Suprapubic skin (tissue), 4 donors: ENCODE measurements around the gene SOCS1. TPM values are rescaled to one million over a fixed set of nuclear protein-coding genes. Genes with fewer than 3 reads are reported as not detected.

ENCODE experiments used
- DNase-seq, 2 donors: peaks; one replicate each; pipeline ENCODE4 v3.0.0-alpha.2; 2019; ENCODE audit warnings: low spot score in 2 of 2
- H3K27ac ChIP-seq: fragments of 200-600 bp; sonication (generic); one replicate; pipeline ENCODE4 v1.5.1; 2019
- H3K27me3 ChIP-seq: fragments of 200-600 bp; sonication (generic); one replicate; pipeline ENCODE4 v1.5.1; 2019
- H3K36me3 ChIP-seq: fragments of 200-600 bp; sonication (generic); one replicate; pipeline ENCODE4 v1.5.1; 2019
- H3K4me1 ChIP-seq: fragments of 200-600 bp; sonication (generic); one replicate; pipeline ENCODE4 v1.5.1; 2019
- H3K4me3 ChIP-seq: fragments of 200-600 bp; sonication (generic); one replicate; pipeline ENCODE4 v1.5.1; 2019; ENCODE audit warnings: mild to moderate bottlenecking
- H3K9me3 ChIP-seq: fragments of 200-600 bp; sonication (generic); one replicate; pipeline ENCODE4 v1.5.1; 2019
- CTCF ChIP-seq, 2 donors: fragments of 200-600 bp in 1 of 2; fragments of 450-650 bp in 1 of 2; sonication (generic) in 1 of 2; IDR thresholded peaks; one replicate each; pipeline ENCODE4 v1.5.1; 2016 to 2019; ENCODE audit warnings: antibody characterized with exemption in 2 of 2, mild to moderate bottlenecking in 1 of 2, moderate library complexity in 1 of 2
- EP300 ChIP-seq: sonication (generic); formaldehyde crosslinking; IDR thresholded peaks from one replicate; pipeline ENCODE4 v1.6.1; 2017; ENCODE audit warnings: antibody characterized with exemption
- POLR2A ChIP-seq, 2 donors: fragments of 450-650 bp; IDR thresholded peaks; one replicate each; pipeline ENCODE4 v1.6.1; 2017; ENCODE audit warnings: antibody characterized with exemption in 2 of 2, mild to moderate bottlenecking in 2 of 2, moderate library complexity in 2 of 2
- POLR2AphosphoS5 ChIP-seq, 3 donors: sonication (generic); formaldehyde crosslinking; IDR thresholded peaks; one replicate each; pipeline ENCODE4 v1.6.1; 2017; ENCODE audit warnings: antibody characterized with exemption in 3 of 3
- WGBS: methylation state at CpG from one replicate; pipeline ENCODE4 v1.1.5; 2018; 5-methylcytosine and 5-hydroxymethylcytosine counted together
- total RNA-seq, 4 donors: library from RNA; depleted of rRNA; stranded (reverse); fragments of >200 nt; gene quantifications; one replicate each; pipeline ENCODE4 v1.1.0, GENCODE V29; 2016

The SOCS1 gene
- total RNA-seq, 4 donors from 2014 or later, result 3.9 to 15.4 (median 7.5) TPM

GRCh38 chr16:11250091-11250785 is 5.8 kb downstream of the SOCS1 start:
- H3K4me1 ChIP-seq, result peaks cover 21% of the 10 kb centered on the region
- no peak for DNase-seq
- H3K4me3 ChIP-seq, result no peak overlapping the region
- TF ChIP-seq POLR2AphosphoS5 (IDR thresholded peaks at IDR 0.05) (no peak), EP300 (no peak), POLR2A (IDR thresholded peaks at IDR 0.05) (no peak), CTCF (IDR thresholded peaks at IDR 0.05) (no peak)
- H3K9me3 ChIP-seq, result no peaks in the 10 kb centered on the region
- H3K27ac ChIP-seq, result no peak overlapping the region
- 76% methylated on average over 15 of the region's 16 CpGs for WGBS
- no peaks in the 10 kb centered on the region for H3K27me3 ChIP-seq
- H3K36me3 ChIP-seq, result no peaks in the 10 kb centered on the region

GRCh38 chr16:11249233-11250061 is 6.6 kb downstream of the SOCS1 start:
- no peaks in the 10 kb centered on the region for H3K9me3 ChIP-seq
- no peak overlapping the region for H3K27ac ChIP-seq
- DNase-seq, result no peak
- no peak for TF ChIP-seq CTCF (IDR thresholded peaks at IDR 0.05)
- TF ChIP-seq POLR2AphosphoS5 (IDR thresholded peaks at IDR 0.05), result no peak
- no peak for TF ChIP-seq POLR2A (IDR thresholded peaks at IDR 0.05)
- TF ChIP-seq EP300, result no peak
- peaks cover 13% of the 10 kb centered on the region for H3K4me1 ChIP-seq
- H3K36me3 ChIP-seq, result no peaks in the 10 kb centered on the region
- 90% methylated on average over 56 of the region's 63 CpGs for WGBS
- no peaks in the 10 kb centered on the region for H3K27me3 ChIP-seq
- H3K4me3 ChIP-seq, result no peak overlapping the region

GRCh38 chr16:11248133-11248532 is 7.9 kb downstream of the SOCS1 start:
- peaks cover 6% of the 10 kb centered on the region for H3K4me1 ChIP-seq
- H3K4me3 ChIP-seq, result no peak overlapping the region
- 90% methylated on average over 8 of the region's 8 CpGs for WGBS
- no peak for DNase-seq
- no peaks in the 10 kb centered on the region for H3K36me3 ChIP-seq
- H3K9me3 ChIP-seq, result no peaks in the 10 kb centered on the region
- H3K27ac ChIP-seq, result no peak overlapping the region
- TF ChIP-seq EP300, result no peak
- no peak for TF ChIP-seq CTCF (IDR thresholded peaks at IDR 0.05)
- no peak for TF ChIP-seq POLR2A (IDR thresholded peaks at IDR 0.05)
- TF ChIP-seq POLR2AphosphoS5 (IDR thresholded peaks at IDR 0.05), result no peak
- no peaks in the 10 kb centered on the region for H3K27me3 ChIP-seq

- H3K36me3 ChIP-seq, result no peaks in the 10 kb centered on the region
- TF ChIP-seq POLR2AphosphoS5 (IDR thresholded peaks at IDR 0.05) (no peak), POLR2A (IDR thresholded peaks at IDR 0.05) (no peak), EP300 (no peak), CTCF (IDR thresholded peaks at IDR 0.05) (no peak)
- no peak for DNase-seq
- no peak overlapping the region for H3K27ac ChIP-seq
- no peak overlapping the region for H3K4me3 ChIP-seq
- H3K9me3 ChIP-seq, result no peaks in the 10 kb centered on the region
- no peaks in the 10 kb centered on the region for H3K27me3 ChIP-seq
- no peaks in the 10 kb centered on the region for H3K4me1 ChIP-seq
Observed at GRCh38 chr16:11245988-11246387, 10.0 kb downstream of the SOCS1 start.

- WGBS, result 85% methylated on average over 5 of the region's 5 CpGs
- H3K36me3 ChIP-seq, result no peaks in the 10 kb centered on the region
- no peaks in the 10 kb centered on the region for H3K9me3 ChIP-seq
- no peak overlapping the region for H3K27ac ChIP-seq
- H3K4me1 ChIP-seq, result no peaks in the 10 kb centered on the region
- H3K27me3 ChIP-seq, result no peaks in the 10 kb centered on the region
- no peak overlapping the region for H3K4me3 ChIP-seq
- DNase-seq, result no peak
- TF ChIP-seq POLR2AphosphoS5 (IDR thresholded peaks at IDR 0.05), result no peak
Observed at GRCh38 chr16:11245222-11245737, 10.7 kb downstream of the SOCS1 start.
